HT1080 (cell line): ENCODE measurements around the gene AIRE. TPM values are rescaled to one million over a fixed set of nuclear protein-coding genes. Genes with fewer than 3 reads are reported as not detected.

ENCODE experiments used
- DNase-seq: peaks from one replicate; pipeline ENCODE4 v3.0.0-alpha.2; 2015; ENCODE audit warnings: low read depth
- total RNA-seq: library from RNA; depleted of rRNA; stranded (reverse); fragments of >200 nt; shearing (Covaris generic); gene quantifications from 2 replicates; pipeline ENCODE4 v1.2.3, GENCODE V29; 2014

The AIRE gene
- total RNA-seq, 1 experiment from 2014 or later, result not detected

DNA sequence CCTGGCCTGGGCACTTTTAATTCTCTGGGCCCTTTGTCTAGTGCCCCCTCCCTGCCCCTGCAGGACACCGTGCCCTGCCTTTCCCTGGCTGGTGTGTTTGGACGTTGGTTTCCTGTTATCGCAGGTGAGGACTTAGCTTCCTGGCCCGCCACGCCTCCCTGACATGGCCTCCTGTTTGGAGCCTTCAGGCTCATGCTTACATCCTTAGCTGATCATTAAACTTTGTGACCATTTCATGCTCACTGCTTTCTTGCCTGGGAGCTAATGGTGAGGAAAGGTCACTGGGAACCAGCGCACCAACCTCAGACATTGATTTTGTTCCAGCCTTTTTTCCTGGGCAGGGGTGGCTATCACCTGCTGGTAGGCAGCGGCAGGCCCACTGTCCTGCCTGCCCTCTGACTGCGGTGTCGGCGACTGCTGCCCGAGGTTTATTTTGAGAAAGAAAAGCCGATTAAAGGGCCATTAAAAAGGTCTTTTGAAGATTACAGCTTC lies 17.9 kb downstream of the AIRE start:
- DNase-seq, result no peak

DNA sequence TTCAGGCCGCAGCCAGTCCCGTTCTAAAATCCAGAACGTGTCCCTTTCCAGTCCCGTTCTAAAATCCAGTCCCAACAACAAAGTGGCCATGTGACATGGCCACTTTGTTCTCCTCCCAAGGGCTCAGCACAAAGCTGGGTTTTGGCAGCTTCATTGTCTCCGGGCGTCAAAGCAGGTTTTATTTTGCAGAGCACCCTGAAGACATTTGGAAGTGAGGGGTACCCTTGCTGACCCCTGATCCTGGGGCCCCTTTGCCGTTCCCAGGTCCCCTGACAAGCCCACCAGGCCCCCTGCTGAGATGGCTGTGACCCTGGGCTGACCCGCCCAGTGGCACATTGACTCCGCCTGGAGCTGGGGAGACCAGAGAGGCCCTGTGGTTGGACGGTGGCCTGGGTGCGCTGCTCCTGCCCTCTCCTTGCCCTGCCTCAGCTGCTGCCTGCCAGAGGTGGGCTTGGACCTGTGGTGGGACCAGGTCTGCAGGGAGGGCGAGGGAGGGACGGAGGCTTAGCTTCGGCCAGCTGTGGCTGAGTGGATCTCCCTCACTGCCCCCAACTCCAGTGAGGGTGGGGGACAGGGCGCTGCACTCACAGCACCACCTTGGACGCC lies 18.4 kb downstream of the AIRE start:
- no peak for DNase-seq

DNA sequence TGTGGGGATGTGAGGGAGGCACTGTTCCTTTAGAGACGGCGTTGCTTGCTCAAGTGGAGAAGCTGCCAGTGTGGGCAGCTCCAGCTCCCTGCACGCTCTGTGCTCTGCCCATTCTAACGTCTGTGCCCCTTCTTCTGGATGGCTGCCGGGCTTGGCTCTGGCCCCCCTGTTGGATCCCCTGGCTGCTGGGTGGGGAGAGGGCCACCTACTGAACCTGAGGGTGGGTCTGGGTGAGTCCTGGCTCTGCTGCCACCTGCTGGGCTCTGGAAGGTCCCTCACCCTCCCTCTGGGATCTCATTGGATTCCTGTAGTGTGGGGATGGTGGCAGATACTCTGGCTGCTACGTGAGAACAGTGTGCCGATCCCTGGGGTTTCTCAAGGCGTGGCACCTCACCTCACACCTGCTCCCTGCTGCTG lies 19.2 kb downstream of the AIRE start:
- DNase-seq, result peak; percentile 43

DNA sequence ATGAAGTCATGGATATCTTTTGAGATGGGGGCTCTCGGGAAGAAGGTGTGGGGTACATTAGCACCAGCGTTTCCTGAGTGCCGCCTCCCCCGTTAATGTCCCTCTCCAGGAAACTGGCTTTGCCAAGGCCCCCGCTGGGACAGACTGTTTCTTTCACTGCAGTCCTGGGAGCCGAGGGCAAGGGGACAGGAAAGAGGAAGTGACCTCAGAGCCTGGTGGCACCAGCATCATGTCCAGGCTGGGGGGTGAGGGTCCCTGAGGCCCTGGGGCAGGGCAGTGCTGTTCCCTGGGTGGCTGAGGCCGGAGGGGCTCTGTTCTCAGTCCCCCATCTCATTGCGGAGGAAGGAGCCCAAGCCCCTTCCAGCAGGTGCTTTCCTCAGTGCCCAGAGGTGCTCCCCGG lies 20.0 kb downstream of the AIRE start:
- no peak for DNase-seq

DNA sequence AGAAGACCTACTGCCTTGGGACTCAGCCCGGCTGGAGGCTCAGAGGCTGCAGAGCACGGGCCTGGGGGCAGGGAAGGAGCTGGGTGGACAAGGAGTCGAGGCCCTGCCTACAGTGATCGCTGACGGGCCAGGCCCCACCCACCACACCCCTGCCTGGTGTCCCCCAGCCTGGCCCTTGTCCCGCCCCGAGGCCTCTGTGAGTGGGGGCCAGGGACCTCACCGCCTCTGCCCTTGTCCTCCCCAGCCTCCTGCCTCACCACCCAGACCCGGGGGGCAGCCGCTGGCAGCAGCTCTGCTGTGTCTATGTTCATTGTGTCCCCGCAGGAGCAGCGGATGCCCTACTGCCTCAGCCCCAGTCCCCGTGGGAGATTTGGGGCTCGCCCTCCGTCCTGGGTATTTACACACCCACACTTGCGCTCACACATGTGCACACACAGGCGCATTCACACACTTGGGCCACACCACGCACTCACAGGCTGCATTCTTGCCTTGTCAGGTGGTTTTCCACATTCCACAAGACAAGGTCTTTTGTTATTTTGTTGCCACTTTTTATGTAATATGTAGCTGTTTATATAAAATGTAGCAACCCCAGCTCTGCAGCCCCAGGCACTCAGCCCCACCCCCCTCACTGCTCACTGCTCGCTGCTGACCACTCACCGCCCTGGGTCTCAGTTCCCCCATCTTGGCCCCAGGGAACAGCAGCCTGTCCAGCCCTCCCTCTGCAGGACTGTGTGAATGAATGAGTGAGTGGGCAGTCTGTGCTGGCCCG lies 21.4 kb downstream of the AIRE start:
- DNase-seq, result no peak

DNA sequence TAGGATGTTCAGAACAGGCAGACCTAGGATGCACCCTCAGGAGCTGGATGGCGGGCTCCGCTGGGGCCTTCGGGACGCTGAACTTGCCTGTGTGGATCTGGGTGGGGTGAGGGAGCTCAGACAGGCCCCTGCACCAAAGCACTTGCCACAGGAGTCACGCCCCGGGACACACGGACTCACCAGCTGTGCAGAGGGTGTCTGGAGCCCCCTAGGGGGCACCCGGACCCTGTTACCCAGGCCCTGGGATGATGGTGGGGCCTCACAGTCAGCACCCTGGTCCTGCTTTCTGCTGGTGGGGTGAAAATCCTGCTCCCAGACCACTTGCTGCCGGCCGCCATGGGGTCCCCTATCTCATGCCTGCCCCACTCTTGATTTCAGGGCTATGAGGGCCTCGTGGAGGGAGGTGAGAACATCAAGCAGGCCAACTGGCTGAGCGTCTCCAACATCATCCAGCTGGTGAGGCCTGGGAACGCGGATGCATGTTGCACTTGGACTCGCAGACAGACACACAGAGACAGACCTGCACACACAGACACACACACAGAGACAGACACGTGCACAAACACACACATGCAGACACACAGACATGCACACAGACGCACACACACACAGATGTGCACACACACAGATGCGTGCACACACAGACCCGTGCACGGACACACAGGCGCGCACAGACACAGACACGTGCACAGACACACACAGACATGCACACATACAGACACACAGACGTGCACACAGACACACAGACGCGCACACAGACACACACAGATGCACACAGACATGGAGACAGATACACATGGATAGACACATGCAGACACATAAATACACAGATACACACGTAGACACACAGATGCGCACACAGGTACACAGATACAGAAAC lies 25.2 kb downstream of the AIRE start:
- DNase-seq, result no peak

DNA sequence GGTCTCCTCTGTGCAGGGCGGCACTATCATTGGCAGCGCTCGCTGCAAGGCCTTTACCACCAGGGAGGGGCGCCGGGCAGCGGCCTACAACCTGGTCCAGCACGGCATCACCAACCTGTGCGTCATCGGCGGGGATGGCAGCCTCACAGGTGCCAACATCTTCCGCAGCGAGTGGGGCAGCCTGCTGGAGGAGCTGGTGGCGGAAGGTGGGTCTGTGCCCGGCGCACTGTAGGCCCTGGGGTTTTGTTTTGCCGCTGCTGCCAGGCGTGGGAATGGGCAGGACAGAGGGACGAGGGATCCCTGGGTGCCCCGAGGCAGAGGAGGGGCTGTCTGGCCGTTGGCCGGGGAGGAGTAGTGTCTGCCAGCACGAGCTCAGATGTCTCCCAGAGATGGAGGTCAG lies 26.4 kb downstream of the AIRE start:
- no peak for DNase-seq

DNA sequence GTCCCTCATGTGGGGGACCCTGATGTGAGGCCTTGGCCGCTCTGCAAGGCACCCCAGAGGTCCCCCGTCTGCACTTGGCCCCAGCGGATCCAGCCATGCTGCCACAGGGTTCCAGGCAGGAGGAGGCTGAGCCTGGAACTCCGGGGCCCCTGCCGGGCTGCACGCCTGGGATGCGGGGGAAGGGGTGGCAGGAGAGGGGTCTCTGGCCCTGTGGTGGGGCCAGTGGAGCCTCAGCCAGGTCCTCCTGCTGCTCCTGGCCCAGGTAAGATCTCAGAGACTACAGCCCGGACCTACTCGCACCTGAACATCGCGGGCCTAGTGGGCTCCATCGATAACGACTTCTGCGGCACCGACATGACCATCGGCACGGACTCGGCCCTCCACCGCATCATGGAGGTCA lies 27.0 kb downstream of the AIRE start:
- no peak for DNase-seq

DNA sequence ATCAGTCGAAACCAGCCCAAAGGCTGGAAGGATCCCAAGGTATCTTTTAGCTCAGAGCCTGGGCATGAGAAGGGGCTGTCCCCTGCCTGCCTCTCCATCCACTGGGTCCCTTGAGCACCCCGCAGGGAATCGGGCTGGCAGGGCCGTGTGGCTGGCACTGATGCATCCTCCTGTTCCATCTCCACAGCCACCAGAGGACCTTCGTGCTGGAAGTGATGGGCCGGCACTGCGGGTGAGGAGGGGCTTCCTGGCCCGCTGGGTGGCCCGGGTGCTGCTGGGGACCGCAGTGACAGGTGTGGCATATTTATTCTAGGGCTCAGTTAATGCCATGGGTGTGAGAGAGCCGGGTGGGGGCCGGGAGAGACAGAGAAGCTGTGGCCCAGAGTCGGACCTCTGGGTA lies 27.8 kb downstream of the AIRE start:
- no peak for DNase-seq

DNA sequence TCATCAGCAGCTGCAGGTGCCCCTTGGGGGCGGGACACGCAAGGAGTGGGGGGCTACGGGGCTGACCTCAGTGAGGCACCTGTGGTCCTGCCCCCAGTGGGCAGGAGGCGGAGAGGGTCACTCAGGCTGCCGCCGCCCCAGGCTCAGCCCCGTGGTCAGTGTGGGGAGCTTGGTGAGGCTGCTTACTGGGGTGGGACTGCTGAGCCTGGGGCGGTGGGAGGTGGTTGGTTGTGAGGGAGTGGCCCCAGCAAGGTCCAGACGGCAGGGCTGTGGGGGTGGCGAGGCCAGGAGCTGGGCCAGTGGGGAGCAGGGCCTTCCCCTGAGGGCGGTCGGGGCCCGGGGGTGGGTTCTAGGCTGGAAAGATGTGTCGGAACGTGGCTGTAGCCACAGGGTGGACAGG lies 28.5 kb downstream of the AIRE start:
- DNase-seq, result no peak

DNA sequence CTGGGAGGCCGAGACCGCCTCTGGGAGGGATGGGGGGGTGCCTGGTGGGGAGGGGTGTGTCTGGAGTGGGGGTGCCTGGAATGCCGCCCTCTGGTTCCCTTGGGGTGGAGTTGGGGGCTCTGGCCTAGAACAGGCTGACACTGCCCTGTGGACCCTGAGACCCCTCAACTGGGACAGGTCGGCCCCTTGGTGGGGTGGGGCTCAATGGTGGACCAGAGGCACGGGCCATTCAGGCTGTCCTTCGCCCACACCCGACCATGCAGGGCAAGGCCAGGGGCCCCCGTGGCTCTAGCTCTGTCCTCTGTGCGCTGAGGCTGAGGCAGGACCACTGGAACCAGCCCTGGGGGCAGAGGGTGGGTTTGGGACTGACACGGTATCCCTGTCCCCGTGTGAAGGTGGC lies 28.9 kb downstream of the AIRE start:
- DNase-seq, result no peak

DNA sequence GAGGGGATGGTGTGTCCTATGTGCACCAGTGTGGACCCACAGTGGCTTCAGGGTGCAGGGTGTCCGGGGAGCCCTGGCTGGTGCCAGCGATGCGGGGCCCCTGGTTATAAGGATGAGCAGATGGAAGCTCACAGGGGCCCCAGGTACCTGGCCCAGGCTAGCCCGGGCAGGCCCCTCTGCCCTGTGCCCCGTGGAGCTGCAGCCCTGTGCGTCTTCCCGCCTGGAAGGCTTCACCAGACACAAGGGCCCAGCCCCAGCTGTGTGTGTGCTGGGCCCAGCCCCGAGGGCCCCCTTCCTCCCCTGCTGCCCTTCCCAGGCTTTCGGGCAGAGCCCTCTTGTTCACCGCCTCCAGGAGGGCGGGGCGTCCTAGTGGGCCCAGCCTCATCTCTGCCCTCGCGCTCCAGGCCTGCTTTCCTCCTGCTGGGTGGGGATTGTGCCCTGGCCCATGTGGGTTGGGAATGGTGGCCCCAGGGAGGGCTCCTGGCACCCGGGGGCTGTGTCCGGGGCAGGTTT lies 30.1 kb downstream of the AIRE start:
- DNase-seq, result no peak

DNA sequence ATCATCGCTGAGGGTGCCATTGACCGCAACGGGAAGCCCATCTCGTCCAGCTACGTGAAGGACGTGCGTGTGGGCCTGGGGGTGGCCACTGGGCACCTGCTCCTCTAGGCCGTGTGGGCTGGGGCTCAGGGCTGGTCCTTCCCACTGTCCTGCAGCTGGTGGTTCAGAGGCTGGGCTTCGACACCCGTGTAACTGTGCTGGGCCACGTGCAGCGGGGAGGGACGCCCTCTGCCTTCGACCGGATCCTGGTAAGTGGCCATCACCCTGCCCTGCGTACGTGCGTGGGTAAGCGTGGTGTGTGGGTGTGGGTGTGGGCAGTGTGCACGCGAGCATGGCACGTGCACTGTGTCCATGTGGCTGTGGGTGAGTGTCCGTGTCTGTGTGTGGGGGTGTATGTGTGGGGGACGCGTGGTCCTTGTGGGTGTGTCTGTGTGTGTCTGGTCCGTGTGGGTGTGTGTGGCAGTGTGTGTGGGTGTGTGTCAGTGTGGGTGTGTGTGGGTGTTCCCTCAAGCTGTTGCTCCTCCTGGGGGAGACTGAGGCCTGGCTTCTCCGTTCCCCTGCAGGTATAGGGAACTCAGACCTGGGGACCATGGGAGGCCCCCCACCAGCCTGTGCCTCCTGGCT lies 30.7 kb downstream of the AIRE start:
- no peak for DNase-seq

DNA sequence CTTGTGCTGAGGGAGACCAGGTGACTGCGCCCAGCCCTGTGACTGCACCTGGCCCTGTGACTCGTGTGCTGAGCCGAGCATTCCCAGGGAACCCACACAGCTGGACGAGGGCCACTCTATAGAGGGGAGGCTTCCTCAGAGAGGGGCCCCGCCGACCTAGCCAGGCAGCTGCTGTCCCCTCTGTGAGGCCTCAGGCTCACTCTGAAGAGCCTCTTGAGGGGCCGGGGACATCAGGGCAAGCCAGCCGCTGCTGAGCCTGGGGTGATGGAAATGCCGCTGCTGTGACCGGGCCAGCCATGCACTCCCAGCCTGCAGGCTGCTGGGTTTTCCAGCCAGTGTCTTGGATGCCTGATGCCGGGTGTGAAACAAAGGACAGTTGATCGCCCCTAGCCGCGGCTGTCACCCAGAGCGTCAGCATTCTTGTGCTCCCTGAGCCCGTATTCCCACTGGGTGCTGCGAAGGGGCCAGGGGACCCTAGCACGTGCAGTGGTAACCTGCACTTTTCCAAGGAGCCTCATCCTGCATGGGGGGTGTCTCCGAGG lies 31.6 kb downstream of the AIRE start:
- DNase-seq, result no peak

DNA sequence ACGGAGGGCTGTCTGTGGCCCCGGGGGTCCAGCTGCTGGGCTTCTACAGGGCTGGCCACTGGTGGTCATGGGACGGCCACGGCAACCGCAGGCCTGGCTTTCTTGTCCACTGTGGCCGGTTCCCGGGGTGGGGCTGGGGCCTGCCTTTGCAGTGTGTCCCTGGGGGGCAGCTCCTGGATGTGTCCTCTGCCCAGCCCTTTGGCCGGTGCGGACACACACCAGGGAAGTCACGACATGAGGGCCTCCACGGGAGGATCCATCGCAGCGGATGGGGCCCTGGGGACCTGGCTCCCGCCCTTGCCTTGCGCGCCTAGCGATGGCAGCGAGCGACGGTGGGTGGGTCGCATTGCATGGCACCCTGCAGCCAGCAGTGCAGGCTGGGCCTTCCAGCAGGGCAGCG lies 32.2 kb downstream of the AIRE start:
- DNase-seq, result no peak

DNA sequence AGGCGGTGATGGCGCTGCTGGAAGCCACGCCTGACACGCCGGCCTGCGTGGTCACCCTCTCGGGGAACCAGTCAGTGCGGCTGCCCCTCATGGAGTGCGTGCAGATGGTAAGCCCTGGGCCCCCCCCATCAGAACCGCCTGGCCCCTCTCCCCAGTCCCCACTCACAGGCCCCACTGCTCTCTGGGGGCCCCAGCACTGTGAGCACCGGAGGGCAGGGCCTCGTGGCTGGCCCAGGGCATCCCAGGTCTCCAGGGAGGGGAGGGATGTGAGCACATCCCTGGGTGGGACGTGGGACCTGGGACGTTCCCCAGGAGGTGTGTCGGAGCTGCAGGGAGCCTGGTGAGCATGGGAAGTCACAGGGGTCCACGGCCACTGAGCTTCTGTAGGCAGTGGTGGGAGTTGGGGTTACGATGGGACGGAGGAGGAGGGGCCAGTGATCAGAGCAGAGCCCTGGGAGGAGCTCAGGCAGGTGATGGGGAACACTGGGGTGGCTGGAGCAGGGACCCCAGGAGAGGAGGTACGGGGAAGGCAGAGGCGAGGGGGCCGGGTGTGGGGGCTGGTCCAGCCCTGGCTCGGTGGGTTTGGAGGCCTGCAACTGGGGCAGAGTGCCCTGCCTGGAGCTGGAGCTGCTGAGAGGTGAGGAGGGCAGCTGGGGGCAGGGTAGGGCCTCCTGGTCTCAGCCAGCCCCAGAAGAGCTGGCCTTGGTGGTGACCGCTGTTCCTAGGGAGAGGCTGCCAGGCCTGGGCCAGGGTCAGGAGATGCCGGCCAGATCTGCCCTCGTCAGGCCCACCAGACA lies 33.0 kb downstream of the AIRE start:
- DNase-seq, result no peak

DNA sequence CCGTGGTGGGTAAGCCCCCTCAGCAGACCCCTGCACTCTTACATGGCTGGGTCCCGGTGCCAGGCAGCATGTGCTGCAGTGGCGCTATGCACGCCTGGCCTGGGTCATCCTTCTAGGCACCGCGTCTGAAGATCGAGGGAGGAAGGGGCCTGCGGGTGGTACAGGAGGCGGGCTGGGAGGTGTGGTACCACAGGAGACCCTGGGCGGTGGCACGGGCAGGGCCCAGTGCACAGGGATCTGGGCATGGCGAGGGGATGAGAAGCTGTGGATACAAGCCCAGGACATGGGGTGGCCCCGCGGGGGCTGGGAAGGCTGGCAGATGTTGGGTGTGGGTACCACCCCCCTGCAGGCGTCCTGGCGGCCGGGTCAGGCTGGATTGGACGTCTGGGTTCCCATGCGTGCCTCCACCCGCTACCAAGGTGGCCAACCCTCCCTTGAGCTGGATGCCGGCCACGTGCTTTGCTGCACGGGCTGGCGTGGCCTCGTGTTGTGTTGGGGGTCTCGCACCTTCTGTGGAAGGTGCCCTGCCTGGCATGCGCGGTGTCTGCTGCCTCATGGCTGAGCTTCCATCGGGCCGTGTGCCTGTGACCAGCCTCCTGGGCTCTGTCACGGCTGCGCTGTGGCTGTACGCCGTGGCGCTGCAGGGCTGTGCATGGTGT lies 33.9 kb downstream of the AIRE start:
- no peak for DNase-seq

DNA sequence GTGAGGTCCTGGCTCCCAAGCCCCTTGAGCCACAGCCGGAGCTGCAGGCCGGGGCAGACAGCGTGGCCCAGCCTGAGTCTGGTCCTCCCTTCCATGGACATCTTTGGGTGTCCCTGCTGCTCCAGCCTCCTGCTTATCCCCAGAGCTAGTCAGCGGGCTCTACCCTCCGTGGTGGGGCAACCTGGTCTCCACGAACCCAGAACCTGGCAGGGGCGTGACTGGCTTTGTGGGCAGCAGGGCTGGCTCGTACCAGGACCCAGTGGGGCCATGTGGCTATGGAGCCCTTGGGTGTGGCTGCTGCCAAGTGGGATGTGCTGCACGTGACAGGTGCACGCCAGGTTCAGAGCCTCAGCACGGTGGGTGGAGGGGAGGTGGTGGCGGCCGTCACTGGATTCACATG lies 35.2 kb downstream of the AIRE start:
- DNase-seq, result no peak

DNA sequence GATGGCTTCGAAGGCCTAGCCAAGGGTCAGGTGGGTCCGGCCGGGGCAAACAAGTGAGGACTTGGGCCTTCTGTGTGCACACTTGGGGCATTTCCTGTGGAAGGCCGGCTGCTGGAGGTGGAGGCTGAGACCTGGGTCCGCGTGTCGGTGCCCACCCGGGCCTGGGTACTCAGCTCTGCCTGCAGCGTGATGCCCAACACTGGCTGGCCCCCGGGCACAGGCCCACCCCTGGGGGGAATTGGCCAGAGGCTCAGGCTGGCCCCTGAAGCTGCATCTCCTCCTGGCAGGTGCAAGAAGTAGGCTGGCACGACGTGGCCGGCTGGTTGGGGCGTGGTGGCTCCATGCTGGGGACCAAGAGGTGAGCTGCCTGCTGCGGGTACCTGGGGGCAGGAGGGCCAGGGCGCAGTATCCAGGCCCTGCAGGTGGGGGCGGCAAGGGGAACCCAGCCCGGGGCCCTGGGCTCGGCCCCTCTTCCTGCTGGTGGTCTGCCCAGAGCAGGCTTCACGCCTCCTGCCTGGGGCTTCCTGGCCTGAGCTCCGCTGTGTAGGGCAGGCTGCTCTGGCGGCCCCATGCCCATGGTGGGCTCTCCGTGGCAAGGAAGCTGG lies 36.3 kb downstream of the AIRE start:
- DNase-seq, result no peak
